Ovary (tissue), 3 donors: ENCODE measurements around the gene CHST6.

ENCODE experiments used
- CTCF ChIP-seq, 3 donors: fragments of 450-650 bp in 2 of 3; fragments of 200-600 bp in 1 of 3; IDR thresholded peaks; one replicate each; pipeline versions ENCODE4 v1.5.1 to v1.8.0; 2016 to 2022; ENCODE audit warnings: antibody characterized with exemption in 3 of 3, mild to moderate bottlenecking in 1 of 3
- EP300 ChIP-seq: sonication (generic); formaldehyde crosslinking; IDR thresholded peaks from one replicate; pipeline ENCODE4 v1.6.1; 2017; ENCODE audit warnings: antibody characterized with exemption
- POLR2A ChIP-seq: fragments of 450-650 bp; IDR thresholded peaks from one replicate; pipeline ENCODE4 v1.6.1; 2017; ENCODE audit warnings: antibody characterized with exemption, mild to moderate bottlenecking, moderate library complexity
- donor health status: DM: no; HTN: no; CAD: no.

DNA sequence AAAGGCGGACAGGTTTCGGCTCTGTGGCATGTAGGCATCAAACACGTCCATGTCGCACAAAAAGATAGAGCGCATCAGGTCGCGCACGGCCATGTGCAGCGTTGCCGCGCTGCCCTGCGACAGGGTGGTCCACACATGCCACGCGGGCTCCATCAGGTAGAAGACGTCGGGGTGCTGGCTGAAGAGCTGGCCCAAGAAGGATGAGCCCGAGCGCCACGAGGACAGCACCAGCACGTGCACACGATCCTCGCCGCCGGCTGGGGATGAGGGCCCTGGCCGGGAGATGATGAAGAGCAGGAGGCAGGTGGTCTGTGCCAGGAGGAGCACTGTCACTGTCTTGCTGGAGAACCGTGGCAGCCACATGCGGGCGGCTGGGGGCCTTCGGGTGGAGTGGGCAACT is 34.7 kb upstream of the CHST6 start:
- TF ChIP-seq CTCF (IDR thresholded peaks at IDR 0.05) (no peak), EP300 (no peak), POLR2A (no peak)
